ENCODE data around the gene DCBLD1.

DNA sequence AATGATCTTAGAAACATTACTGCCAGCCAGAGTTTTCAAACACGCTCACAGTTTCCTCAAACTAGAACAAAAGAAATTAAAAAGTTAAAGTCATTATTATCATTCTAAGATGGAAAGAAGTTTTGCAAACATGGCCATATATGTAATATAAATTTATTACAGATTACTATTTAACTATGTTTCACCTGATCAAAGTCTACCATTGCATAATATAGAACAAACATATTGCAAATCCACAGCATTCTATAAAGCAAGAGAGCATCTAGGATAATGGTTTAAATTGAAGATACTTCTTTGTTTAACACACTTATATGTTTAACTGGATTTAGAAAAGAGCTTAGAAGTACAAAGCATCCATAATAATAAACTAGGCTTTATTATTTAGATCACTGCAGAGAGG, 26.2 kb upstream of the DCBLD1 start:
- TF ChIP-seq CTCF (IDR thresholded peaks at IDR 0.05) (no peak), POLR2AphosphoS5 (IDR thresholded peaks at IDR 0.05) (no peak), EP300 (IDR thresholded peaks at IDR 0.05) (no peak)
